LNCaP clone FGC (cell line): Measurements from ENCODE around the gene KCNIP4.

ENCODE experiments used
- DNase-seq: peaks from one replicate; pipeline ENCODE4 v3.0.0-alpha.2; 2011; ENCODE audit warnings: low read depth
- H3K4me3 ChIP-seq: 2 replicates; pipeline ENCODE4 v1.5.1; 2011; ENCODE audit warnings: mild to moderate bottlenecking, low read depth, low read length, control low read depth
- CTCF ChIP-seq: IDR thresholded peaks from 2 replicates; pipeline ENCODE4 v1.5.1; 2012; ENCODE audit warnings: mild to moderate bottlenecking; ENCODE audit not compliant: control insufficient read depth, insufficient read depth; ENCODE audit errors: extremely low read depth

Gene KCNIP4

GRCh38 chr4:21097865-21098264 lies 850.7 kb downstream of the KCNIP4 start:
- no peak overlapping the region for H3K4me3 ChIP-seq
- no peak for DNase-seq
- TF ChIP-seq CTCF = no peak

- no peak for DNase-seq
- H3K4me3 ChIP-seq = no peak overlapping the region
- TF ChIP-seq CTCF = no peak
Observed at GRCh38 chr4:21097026-21097425, 851.5 kb downstream of the KCNIP4 start.

- TF ChIP-seq CTCF = no peak
- DNase-seq = no peak
- H3K4me3 ChIP-seq = no peak overlapping the region
Observed at GRCh38 chr4:21092531-21092930, 856.0 kb downstream of the KCNIP4 start.

DNA sequence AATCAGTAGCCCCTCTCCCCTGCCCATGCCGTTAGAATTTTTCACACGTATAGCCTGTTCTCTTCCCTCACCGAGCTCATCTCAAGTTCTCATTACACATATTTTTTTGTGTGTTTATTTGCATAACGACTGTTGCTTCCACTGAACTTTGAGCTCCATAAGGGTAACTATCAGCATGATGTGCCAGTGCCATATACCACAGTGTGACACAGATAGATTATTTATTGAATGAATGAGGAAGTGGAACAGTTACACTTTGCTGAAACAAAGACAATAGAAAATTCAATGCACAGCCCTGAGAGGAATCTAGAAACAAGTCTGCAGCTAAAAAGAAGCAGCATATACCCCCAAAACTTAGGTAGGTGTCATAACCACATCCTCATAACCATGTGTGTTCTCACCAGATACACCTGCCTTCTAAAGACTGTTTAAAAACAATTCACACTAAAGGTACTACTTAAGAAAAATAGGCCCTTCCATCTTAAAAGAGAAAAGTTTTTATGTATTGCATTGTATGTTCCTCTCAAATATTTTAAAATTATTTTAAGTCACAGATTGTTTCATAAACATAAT lies 858.4 kb downstream of the KCNIP4 start:
- TF ChIP-seq CTCF = no peak
- no peak for DNase-seq
- no peak overlapping the region for H3K4me3 ChIP-seq

- DNase-seq = no peak
- no peak overlapping the region for H3K4me3 ChIP-seq
- TF ChIP-seq CTCF = no peak
Observed at GRCh38 chr4:21083413-21083812, 865.2 kb downstream of the KCNIP4 start.

- no peak for DNase-seq
- no peak overlapping the region for H3K4me3 ChIP-seq
- no peak for TF ChIP-seq CTCF
Observed at GRCh38 chr4:21077967-21078366, 870.6 kb downstream of the KCNIP4 start.

GRCh38 chr4:21067351-21067750 lies 881.2 kb downstream of the KCNIP4 start:
- no peak for TF ChIP-seq CTCF
- DNase-seq = no peak
- H3K4me3 ChIP-seq = no peak overlapping the region
